ENCODE data around the gene ABCC8.

Gene ABCC8

DNA sequence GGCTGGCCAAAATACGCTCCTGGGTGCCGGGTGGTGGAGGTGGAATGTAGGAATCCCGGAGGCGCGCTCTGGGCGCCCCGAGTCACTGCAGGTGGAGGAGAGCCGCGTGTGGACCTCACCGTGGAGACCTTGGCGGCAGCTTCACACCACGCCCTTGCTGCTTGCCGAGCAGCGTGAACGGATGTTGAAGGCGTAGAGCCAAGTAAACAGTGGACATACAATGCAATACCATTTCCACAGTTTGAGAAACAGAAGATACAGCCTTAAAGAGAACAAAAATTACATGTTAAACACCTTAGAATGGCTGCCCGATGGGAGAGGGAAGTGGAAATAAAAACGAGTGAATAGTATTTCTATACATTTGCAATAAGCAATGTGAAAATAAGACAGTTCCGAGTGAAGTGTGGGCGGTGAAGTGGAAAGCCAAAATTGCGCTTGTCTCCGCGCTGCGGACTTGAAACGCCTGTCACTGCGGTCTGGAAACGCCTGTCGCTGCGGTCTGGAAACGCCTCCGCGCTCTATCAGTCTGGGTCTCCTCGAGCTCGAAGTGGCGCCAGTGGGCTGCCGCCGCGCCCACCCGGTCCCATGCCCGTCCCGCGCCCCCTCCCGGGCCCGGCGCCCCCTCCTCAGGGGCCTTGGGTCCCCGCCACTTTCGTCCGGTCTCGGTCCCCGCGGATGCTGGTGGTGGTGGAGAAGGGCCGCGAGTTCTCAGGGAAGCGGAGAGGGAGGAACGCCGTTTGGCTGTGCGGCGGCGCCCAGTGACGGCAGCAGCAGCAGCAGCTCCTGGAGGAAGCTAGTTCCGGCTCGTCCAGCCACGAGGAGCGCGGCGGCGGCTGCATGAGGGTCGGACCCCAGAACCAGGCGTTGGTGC lies 123.5 kb downstream of the ABCC8 start:
- TF ChIP-seq, protein P1, sequence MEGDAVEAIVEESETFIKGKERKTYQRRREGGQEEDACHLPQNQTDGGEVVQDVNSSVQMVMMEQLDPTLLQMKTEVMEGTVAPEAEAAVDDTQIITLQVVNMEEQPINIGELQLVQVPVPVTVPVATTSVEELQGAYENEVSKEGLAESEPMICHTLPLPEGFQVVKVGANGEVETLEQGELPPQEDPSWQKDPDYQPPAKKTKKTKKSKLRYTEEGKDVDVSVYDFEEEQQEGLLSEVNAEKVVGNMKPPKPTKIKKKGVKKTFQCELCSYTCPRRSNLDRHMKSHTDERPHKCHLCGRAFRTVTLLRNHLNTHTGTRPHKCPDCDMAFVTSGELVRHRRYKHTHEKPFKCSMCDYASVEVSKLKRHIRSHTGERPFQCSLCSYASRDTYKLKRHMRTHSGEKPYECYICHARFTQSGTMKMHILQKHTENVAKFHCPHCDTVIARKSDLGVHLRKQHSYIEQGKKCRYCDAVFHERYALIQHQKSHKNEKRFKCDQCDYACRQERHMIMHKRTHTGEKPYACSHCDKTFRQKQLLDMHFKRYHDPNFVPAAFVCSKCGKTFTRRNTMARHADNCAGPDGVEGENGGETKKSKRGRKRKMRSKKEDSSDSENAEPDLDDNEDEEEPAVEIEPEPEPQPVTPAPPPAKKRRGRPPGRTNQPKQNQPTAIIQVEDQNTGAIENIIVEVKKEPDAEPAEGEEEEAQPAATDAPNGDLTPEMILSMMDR (IDR thresholded peaks at IDR 0.05), result no peak
- H3K27ac ChIP-seq, result peak overlapping the region; percentile 84 to 92
- H3K4me3 ChIP-seq, result peak overlapping the region; percentile 84
- peak; percentile 89 for DNase-seq (ENCODE audit: low spot score)

DNA sequence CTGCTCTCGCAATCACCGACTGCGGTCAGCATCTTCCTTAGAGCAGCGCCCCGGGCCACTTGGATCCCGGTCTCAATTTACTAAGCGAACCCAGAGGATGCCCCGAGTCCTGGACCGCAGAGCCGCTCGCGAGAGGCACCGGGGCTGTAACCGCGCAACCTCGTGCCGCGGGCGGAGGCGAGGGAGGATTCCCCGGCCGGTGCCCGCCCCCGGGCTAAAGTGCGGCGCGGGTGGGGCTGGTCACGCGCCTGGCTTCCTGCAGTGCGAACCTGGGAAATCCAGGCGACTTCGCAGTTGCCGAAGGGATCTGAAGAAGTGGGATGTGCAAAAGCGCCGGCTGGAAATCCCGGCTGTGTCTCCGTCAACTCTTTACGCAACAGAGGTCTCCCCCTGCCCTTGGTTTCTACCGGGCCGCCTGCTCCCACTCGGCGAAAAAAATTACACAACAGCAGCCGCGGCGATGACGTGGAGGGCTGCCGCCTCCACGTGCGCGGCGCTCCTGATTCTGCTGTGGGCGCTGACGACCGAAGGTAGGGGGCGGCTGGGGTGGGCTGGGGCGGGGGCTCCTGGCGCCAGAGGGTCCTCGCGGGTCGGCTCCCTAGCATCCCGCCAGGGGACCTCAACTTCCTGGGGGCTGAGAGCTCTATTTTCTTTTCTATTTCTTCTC lies 125.0 kb downstream of the ABCC8 start, which contains the start of gene NCR3LG1:
Gene NCR3LG1, plus strand, starts transcription at position 291 of the 667 bp plus-strand sequence. Its CDS starts 170 bp downstream, at position 461.
- TF ChIP-seq, protein P1 (IDR thresholded peaks at IDR 0.05), result no peak
- peak within 1 kb of the TSS; percentile 84 to 92 for H3K27ac ChIP-seq
- peak; percentile 81 for DNase-seq (ENCODE audit: low spot score)
- peak within 1 kb of the TSS; percentile 84 for H3K4me3 ChIP-seq

DNA sequence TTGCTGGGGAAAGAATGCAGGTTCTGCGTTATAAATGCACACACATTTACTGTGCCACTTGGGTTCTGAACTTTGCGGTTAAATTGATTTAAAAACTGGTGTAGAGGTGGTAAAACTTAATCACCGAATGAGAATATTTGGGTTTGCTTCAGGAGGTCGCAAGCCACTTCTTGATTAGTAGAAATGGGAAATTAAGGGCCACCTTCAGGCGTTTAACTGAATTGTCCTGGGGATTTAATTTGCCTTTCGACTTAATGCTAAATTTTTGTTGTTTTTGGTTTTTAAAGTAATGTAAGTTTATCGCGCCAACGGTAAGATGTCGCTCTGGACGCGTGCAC lies 125.5 kb downstream of the ABCC8 start:
- H3K27ac ChIP-seq, result peak overlapping the region; percentile 16 to 92
- TF ChIP-seq, protein P1 (IDR thresholded peaks at IDR 0.05), result no peak
- DNase-seq (ENCODE audit: low spot score), result no peak
- peak overlapping the region; percentile 84 for H3K4me3 ChIP-seq

DNA sequence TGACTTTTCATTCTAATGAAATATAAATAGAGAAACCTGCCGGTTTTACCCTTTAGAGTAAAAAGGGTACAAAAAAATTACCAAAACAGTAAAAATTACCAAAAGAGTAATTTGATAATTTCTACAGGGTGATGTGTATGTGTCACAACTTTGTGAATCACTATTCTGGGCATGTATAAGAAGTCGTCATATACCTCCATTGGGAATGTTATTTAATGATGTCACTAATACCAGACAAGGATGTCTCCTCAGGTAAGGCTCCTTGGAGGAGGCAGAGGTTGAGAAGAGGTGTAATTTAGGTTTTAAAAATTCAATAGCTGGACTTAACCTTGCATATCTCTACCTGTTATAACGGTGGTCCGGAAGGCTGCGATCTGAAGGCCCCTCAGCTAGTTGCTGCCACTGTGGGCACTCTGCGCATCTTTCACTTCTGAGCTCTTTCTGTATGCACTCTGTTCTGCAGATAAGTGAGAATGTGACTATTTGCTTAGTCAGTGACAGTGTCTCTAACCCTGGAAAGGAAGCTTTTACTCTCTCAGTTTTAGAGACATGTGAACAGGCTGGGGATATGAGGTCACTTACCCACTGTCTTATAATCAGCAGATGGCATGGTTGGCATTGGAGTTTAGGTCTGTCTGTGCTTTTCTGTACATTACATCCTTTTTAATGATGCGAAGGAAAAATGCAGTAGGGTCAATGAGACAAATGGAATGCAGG lies 126.0 kb downstream of the ABCC8 start:
- DNase-seq (ENCODE audit: low spot score), result no peak
- TF ChIP-seq, protein P1 (IDR thresholded peaks at IDR 0.05), result no peak
- Histone ChIP-seq H3K27ac (no peak overlapping the region), H3K4me3 (peak overlapping the region; percentile 84)

DNA sequence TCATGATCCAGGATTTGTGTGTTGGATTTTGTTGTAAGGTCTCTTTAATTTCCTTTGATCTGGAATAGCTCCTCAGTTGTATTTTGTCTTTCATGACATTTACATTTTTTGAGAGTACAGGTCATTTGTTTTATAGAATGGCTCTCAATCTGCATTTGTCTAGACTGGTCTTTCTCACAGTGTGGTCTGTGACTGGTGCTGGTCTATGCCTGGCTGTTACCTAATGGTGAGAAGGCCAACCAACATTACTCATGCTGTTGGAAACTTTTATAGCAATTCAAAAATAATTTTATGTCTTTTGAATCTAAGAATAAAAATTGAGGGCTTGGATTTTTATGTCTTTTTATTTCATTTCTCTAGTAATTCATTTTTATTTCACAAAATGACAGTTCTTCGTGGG lies 129.0 kb downstream of the ABCC8 start:
- no peak for DNase-seq (ENCODE audit: low spot score)
- no peak overlapping the region for H3K27ac ChIP-seq
- H3K4me3 ChIP-seq, result no peak overlapping the region
- TF ChIP-seq, protein P1 (IDR thresholded peaks at IDR 0.05), result no peak

DNA sequence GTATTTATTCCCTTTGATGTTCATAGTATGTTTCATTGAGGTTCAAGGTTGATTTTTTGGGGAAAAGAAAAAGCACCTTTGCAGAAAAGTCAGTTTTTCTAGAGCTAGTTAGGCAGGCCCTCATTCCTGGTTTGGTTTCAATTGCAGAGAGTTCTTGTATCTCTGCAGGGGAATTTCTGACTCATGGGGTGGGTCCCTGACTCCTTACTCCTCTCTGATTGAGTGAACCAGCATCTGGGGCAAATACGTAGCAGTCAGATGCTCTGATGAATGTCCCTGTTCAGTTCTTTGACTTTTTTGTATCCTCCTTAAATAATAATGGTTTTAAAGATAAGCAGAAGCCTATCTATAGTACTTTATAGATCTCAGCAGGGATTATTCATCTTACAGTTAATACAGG lies 132.7 kb downstream of the ABCC8 start:
- TF ChIP-seq, protein P1 (IDR thresholded peaks at IDR 0.05), result no peak
- DNase-seq (ENCODE audit: low spot score), result no peak
- Histone ChIP-seq H3K27ac (no peak overlapping the region), H3K4me3 (no peak overlapping the region)
